HG02938 (cell line): ENCODE results near the gene TMEM151B.
"Not testable (repeated sequence)": the region's sequence is repeated elsewhere in the genome, so short reads cannot be mapped to it uniquely, and the experiment has no call there.

Experiments
- ATAC-seq: cut with Tn5 transposase; IDR thresholded peaks from one replicate; pipeline ENCODE4 v1.9.1; 2021; ENCODE audit warnings: mild to moderate bottlenecking, moderate library complexity; ENCODE audit not compliant: unreplicated experiment

The TMEM151B gene

GRCh38 chr6:44327760-44328159 is 57.5 kb downstream of the TMEM151B start:
- ATAC-seq, result no peak

GRCh38 chr6:44328203-44328602 is 58.0 kb downstream of the TMEM151B start:
- ATAC-seq, result not testable (repeated sequence)

- no peak for ATAC-seq
Observed at GRCh38 chr6:44329858-44330257, 59.6 kb downstream of the TMEM151B start.

DNA sequence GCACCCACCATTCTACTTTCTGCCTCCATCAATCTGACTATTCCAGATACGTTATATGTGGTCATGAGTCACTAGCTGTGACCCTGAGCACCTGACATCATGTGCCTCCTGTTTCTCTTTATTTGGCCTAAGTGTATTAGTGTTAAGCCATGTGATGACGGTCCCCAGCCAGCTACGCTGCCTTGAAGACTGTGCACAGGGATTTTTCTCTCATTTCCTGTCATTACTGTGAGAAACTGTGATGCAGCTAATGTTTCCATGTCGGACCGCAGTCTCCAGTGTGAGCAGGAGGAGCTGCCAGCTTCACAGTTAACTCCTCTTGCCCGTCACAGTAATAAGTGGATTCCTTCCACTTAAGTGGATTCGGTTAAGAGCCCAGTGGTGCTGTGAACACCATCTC is 62.3 kb downstream of the TMEM151B start:
- ATAC-seq, result no peak

DNA sequence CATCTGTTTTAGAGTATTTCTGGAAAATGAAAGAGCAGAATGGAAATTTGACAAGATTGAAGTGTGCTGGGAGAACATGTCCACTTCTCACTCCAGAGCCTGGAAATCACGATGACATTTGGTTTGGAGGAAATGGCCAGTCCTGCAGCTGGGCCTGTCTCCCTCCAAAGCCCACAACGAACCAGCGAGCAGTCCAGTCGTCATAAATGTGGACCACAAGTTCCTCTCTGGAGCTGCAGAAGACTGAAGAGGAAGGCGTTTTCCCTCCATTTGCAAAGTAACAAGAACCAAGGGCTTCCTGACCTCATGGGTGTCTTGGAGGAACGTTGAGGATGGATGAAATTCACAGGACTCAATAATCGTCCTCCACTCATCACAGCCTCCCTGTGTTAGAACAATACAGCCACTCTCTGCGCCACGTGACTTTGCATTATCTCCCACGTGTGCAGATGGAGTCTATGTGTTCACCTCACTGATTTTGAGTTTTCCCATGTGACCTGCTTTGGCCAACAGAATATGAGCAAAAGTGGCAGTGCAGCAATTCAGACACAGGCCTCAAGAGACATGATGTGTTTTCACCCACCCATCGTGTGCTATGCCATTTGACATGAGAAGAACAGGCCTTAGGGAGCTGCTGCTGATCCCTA is 63.1 kb downstream of the TMEM151B start:
- no peak for ATAC-seq

GRCh38 chr6:44333942-44334341 is 63.7 kb downstream of the TMEM151B start:
- no peak for ATAC-seq

DNA sequence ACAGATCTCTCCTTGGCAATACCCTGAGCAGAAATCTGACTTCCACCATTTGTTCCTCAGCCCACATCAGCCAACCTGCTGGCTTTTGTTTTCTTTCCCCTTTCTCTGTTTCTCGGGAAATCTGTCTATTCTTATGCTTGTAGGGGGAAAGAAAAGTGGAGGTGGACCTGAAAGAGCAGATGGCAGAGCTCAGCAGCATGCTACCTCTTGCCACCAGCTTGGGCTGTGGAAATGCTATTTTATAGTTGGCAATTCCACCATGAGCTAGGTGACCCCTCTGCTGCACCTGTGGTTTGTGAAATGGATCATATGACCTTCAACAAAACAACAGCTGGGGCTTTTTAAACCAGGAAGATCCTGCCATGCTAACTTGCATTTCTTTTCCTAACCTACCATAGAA is 65.4 kb downstream of the TMEM151B start:
- no peak for ATAC-seq

GRCh38 chr6:44338228-44339122 is 68.2 kb downstream of the TMEM151B start:
- no peak for ATAC-seq

DNA sequence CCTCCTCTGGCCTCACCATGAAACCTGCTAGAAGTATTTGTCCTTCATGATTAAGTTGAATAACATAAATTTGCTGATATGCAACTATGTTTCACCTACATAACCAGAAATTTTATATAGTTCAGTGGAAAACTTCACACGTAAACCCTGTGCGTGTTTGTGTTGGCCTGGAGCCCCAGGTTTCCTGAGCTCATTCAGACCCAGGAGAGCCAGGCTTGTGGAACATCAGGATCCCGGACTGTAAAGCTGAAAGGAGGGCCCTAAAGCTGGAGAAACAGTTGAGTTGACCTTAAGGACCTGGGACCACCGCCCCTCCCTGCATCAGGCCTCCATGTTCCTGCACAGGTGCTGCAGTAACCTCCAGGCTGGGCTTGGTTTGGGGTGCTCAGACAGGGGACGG is 69.1 kb downstream of the TMEM151B start:
- ATAC-seq, result no peak

DNA sequence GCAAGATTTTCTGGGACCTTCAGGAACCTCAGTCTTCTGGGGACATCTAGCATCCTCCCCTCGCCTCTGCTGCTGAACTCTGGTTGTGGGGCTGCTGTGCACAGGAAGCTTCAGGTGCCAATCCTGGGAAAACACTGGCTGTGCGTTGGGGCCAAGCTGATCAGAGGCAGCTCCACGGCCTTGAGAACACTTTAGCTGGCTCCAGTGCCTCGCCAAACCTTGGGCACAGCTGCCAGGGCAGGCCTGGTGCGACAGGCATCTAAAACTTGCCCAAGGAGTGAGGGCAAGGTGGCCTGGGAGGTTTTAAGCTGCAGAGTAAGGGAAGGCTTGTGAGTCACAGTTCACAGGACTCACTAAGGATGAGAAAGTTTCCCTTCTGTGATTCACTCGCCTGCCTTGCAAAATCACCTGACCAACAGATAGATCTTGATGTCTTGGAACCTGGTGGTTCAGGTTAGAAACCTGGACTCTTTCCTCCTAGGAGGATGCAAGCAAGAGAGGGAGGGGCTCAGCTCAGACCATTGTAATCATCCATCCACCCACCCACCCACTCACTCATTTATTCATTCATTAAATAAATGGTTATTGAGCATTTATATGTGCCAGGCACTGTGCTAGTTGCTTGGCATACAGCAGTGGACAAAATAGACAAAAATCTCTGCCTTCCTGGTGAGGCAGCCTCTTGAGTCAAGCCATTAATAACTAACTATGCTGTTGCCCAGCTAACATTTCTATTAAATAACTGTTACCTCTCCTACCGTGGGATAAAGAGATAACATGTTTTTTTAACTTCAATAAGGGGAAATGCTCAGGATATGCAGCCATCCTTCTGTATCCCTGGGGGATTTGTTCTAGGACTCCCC is 69.7 kb downstream of the TMEM151B start:
- ATAC-seq, result no peak

DNA sequence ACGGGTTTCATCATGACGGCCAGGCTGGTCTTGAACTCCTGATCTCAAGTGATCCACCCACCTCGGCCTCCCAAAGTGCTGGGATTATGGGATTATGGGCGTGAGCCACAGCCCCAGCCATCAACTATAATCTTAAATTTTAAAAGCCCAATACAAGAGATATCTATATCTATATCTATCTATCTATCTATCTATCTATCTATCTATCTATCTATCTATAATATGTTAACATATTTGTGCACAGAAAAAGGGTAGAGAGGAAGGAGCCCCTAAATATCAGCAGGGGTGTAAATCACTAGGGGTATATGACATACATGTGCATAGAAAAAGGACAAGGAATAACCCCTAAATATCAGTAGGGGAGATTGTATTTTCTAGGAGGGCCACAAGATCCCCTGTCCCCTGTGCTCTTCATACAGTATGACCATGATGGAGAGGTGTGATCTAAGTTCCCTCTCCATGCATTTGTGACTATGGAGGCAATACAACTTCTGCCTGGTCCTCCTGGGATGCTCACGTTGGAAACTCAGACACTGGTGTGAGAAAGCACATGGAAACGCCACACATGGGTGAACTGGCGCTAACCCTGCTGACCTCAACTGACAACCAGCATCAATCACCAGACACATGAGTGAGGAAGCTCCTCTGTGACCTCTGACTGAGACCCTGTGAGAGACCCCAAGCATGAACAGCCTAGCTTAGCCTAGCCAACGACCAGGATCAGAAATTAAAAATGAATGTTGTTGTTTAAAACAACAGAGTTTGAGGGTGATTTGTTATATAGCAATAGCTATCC is 71.0 kb downstream of the TMEM151B start:
- no peak for ATAC-seq

- ATAC-seq, result no peak
Observed at GRCh38 chr6:44342052-44342451, 71.8 kb downstream of the TMEM151B start.

- no peak for ATAC-seq
Observed at GRCh38 chr6:44342489-44342888, 72.2 kb downstream of the TMEM151B start, which contains the start of gene SPATS1. SPATS1 (plus strand) TSS chr6:44342650; CDS start chr6:44343096, 446 bp downstream.

GRCh38 chr6:44346818-44347217 is 76.6 kb downstream of the TMEM151B start:
- not testable (repeated sequence) for ATAC-seq

GRCh38 chr6:44349904-44350649 is 79.8 kb downstream of the TMEM151B start:
- ATAC-seq, result no peak

DNA sequence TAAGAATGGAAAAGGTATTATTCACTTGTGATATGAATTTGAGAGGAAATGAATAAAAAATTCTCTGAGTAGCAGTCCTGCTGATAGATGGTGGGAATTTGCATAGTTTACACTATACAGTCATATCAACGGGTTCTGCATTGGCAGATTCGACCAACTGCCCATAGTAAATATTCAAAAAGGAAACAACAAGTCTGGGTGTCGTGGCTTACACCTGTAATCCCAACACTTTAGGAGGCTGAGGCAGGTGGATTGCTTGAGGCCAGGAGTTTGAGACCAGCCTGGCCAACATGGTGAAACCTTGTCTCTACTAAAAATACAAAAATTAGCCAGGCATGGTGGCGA is 80.4 kb downstream of the TMEM151B start:
- not testable (repeated sequence) for ATAC-seq

DNA sequence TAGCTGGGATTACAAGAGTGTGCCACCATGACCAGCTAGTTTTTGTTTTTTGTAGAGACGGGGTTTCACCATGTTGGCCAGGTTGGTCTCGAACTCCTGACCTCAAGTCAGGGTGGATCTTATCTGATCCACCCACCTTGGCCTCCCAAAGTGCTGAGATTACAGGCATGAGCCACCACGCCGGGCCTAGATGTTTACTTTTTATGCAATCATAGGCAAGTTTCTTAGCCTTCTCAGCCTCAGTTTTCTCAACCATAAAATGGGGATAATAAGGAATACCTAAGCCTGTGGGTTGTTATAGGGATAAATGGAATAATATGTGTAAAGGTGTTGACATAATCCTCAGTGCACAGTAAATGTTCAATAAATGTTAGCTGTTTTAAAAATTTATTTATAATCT is 82.0 kb downstream of the TMEM151B start:
- no peak for ATAC-seq

GRCh38 chr6:44353336-44353735 is 83.1 kb downstream of the TMEM151B start:
- no peak for ATAC-seq

GRCh38 chr6:44355640-44356039 is 85.4 kb downstream of the TMEM151B start:
- ATAC-seq, result no peak

- ATAC-seq, result no peak
Observed at GRCh38 chr6:44356487-44356886, 86.2 kb downstream of the TMEM151B start.
